BLaER1 treated with 17β-estradiol and CSF1 and Interleukin-3, amounts not matched to agents 10 nM and 100 nM (cell line): ENCODE data around the gene MPV17L2.
A peak's percentile ranks its signal among the peaks of the same experiment; 100 is the strongest.

Experiments
- H3K27ac ChIP-seq, 11 experiments: shearing (Covaris generic); formaldehyde crosslinking; 2 replicates each; pipeline ENCODE4 v1.8.1; 2022
- H3K27me3 ChIP-seq, 11 experiments: shearing (Covaris generic); formaldehyde crosslinking; 2 replicates each; pipeline ENCODE4 v1.8.1; 2022
- H3K36me3 ChIP-seq, 11 experiments: shearing (Covaris generic); formaldehyde crosslinking; 2 replicates each; pipeline ENCODE4 v1.8.1; 2022
- H3K4me1 ChIP-seq, 10 experiments: shearing (Covaris generic); formaldehyde crosslinking; 2 replicates each; pipeline ENCODE4 v1.8.1; 2022
- H3K4me2 ChIP-seq, 11 experiments: shearing (Covaris generic); formaldehyde crosslinking; 2 replicates each; pipeline ENCODE4 v1.8.1; 2022
- H3K4me3 ChIP-seq, 10 experiments: shearing (Covaris generic); formaldehyde crosslinking; 2 replicates each; pipeline ENCODE4 v1.8.1; 2022
- H3K9ac ChIP-seq, 11 experiments: shearing (Covaris generic); formaldehyde crosslinking; 2 replicates each; pipeline ENCODE4 v1.8.1; 2022
- H3K9me3 ChIP-seq, 11 experiments: shearing (Covaris generic); formaldehyde crosslinking; replicated peaks in 1 of 11; 2 replicates each; pipeline ENCODE4 v1.8.1; 2022
- H4K20me1 ChIP-seq, 11 experiments: shearing (Covaris generic); formaldehyde crosslinking; 2 replicates each; pipeline ENCODE4 v1.8.1; 2022
- Cebpa-rat ChIP-seq, 11 experiments: shearing (Covaris generic); IDR thresholded peaks; 2 replicates each; pipeline ENCODE4 v1.8.1; 2022

The MPV17L2 gene

DNA sequence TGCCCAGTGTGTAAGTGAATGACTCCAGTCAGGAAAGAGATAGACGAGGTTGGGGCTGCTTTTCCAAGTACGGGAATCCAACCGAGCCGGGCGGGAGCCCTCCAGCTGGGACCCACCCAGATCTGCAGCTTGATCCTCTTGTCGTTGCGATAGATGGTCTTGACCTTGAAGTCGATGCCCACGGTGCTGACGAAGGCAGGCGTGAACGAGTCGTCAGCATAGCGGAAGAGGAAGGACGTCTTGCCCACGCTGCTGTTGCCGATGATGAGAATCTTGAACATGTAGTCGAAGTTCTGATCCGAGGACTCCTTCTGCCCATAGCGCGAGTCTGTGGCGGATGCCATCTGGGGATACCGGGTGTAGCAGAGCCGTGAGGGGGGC lies 9.4 kb downstream of the MPV17L2 start:
- Histone ChIP-seq H3K27me3 (no peaks in the 10 kb centered on the region), H4K20me1 (peaks cover 0 to 21% (median 8%) of the 10 kb centered on the region in 11 experiments; a peak in 7 of 22 replicates), H3K9me3 (no peaks in the 10 kb centered on the region), H3K4me2 (peak overlapping the region; percentile 91 to 100 (median 99)), H3K27ac (peak overlapping the region in 2 of 11 experiments; percentile 18 to 39; a peak in 2 of 22 replicates), H3K9ac (peak overlapping the region in 8 of 11 experiments; percentile 54 to 74 (median 72); a peak in 13 of 22 replicates), H3K36me3 (peaks cover 25 to 41% (median 33%) of the 10 kb centered on the region in 11 experiments; a peak in 20 of 22 replicates), H3K4me1 (peaks cover 24 to 50% (median 44%) of the 10 kb centered on the region in 10 experiments), H3K4me3 (peak overlapping the region in 9 of 10 experiments; percentile 67 to 83 (median 74); a peak in 13 of 20 replicates)
- TF ChIP-seq Cebpa-rat (IDR thresholded peaks at IDR 0.05) = no peak

DNA sequence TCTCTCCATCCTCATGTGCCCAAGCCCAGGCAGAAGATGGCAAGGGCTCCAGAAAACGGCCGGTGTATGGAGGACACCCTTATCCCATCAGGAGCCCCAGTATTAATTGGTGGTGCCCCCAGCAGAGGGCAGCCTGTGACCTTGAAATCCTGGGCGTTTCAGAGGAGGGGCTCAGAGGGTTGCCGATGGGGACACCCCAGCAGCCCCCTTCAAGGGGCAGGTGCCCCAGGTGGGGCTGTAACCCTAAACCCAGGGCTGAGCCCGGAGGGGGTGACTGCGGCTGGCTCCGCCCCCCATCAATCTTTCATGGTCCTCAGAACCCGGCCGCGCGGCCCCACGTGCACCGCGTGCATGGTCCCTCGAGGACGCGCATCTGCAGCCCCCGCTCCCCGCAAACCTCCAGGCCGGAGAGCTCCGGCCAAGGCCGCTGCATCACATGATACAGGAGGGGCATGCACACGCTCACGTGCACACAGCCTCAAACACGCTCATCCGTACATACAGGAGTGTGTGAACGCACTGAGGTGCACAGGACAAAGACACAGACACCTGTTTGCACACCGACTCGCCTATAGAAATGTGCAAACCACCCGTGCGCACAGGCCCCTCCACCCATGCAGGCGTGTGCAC lies 9.9 kb downstream of the MPV17L2 start:
- peaks cover 24 to 50% (median 44%) of the 10 kb centered on the region in 10 experiments for H3K4me1 ChIP-seq
- TF ChIP-seq Cebpa-rat (IDR thresholded peaks at IDR 0.05) = no peak
- peak overlapping the region in 4 of 11 experiments; percentile 8 to 39 (median 28); a peak in 5 of 22 replicates for H3K27ac ChIP-seq

DNA sequence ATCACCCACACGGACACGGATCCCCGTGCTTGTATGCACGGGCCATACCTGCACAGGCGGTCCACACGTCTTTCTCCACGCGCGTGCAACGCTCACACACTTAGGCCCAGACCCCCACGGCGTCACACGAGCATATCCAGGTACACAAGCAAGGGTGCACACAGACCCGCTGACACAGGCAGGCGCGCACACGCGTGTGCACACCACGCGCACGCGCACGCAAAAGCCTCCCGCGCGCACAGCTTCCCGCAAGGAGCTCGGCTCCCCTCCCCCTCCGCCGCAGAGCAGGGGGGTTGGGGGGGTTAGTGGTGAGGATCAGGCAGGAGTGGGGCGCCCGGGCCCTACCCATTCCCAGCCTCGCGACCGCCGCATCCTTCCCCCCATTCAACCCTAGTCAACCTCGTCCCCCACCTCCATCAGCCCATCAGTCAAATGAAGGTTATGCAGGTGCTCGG lies 10.4 kb downstream of the MPV17L2 start:
- Histone ChIP-seq H3K27ac (peak overlapping the region in 4 of 11 experiments; percentile 18 to 39 (median 38); a peak in 6 of 22 replicates), H3K9ac (peak overlapping the region; percentile 26 to 74 (median 68); a peak in 21 of 22 replicates), H4K20me1 (peaks cover 0 to 21% (median 8%) of the 10 kb centered on the region in 11 experiments; a peak in 7 of 22 replicates), H3K4me1 (peaks cover 24 to 50% (median 44%) of the 10 kb centered on the region in 10 experiments), H3K9me3 (no peaks in the 10 kb centered on the region), H3K4me2 (peak overlapping the region; percentile 91 to 100 (median 99)), H3K36me3 (peaks cover 15 to 31% (median 25%) of the 10 kb centered on the region in 11 experiments; a peak in 20 of 22 replicates), H3K27me3 (no peaks in the 10 kb centered on the region), H3K4me3 (peak overlapping the region; percentile 62 to 83 (median 74))
- TF ChIP-seq Cebpa-rat (IDR thresholded peaks at IDR 0.05) = no peak

More for the DNA sequence above, 9.9 kb downstream of the MPV17L2 start:
- H3K36me3 ChIP-seq = peaks cover 20 to 36% (median 31%) of the 10 kb centered on the region in 11 experiments; a peak in 20 of 22 replicates
- peak overlapping the region; percentile 26 to 74 (median 68); a peak in 20 of 22 replicates for H3K9ac ChIP-seq
- H3K4me2 ChIP-seq = peak overlapping the region; percentile 91 to 100 (median 99)
- peaks cover 0 to 21% (median 8%) of the 10 kb centered on the region in 11 experiments; a peak in 7 of 22 replicates for H4K20me1 ChIP-seq
- no peaks in the 10 kb centered on the region for H3K27me3 ChIP-seq
- no peaks in the 10 kb centered on the region for H3K9me3 ChIP-seq
- peak overlapping the region; percentile 62 to 83 (median 74) for H3K4me3 ChIP-seq

DNA sequence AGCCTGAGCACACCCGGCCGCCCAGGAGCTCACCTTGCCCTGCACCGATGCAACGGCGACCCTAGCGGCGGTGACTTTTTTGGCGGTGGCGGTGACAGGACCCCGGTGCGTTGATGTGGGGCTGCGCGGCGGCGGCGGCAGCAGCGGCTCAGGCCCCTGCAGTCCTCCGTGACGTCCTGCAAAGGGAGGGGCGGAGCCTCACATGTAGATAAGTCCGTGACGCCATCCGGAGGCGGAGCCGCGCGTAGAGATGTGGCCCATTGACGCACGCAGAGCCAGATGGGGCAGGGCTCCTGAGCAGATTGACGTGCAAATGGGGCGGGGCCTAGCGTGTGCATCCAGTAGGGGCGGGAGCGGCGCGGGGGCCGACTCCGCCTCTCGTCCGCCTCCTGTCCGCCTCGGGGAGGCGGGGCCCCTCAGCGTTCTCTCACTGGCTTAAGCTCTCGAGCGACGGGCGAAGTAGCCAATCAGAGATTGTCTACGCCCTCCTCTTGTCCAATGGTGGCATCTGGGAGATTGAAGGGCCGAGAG lies 10.9 kb downstream of the MPV17L2 start, which contains the start of gene RAB3A:
TSS of gene RAB3A (minus strand) at position 180 of the 531 bp plus-strand sequence. CDS start 1,302 bp downstream, outside the sequence.
- H3K4me3 ChIP-seq = peak within 1 kb of the TSS; percentile 74 to 83 (median 77)
- no peaks in the 10 kb centered on the region for H3K9me3 ChIP-seq
- peaks cover 0 to 21% (median 8%) of the 10 kb centered on the region in 11 experiments; a peak in 7 of 22 replicates for H4K20me1 ChIP-seq
- H3K27me3 ChIP-seq = no peaks in the 10 kb centered on the region
- peak within 1 kb of the TSS; percentile 79 to 96 (median 91) for H3K27ac ChIP-seq
- H3K9ac ChIP-seq = peak within 1 kb of the TSS; percentile 84 to 95 (median 88)
- H3K36me3 ChIP-seq = peaks cover 10 to 26% (median 20%) of the 10 kb centered on the region in 11 experiments; a peak in 19 of 22 replicates
- peak within 1 kb of the TSS; percentile 97 to 100 (median 99) for H3K4me2 ChIP-seq
- H3K4me1 ChIP-seq = peaks cover 24 to 53% (median 44%) of the 10 kb centered on the region in 10 experiments
- no peak for TF ChIP-seq Cebpa-rat (IDR thresholded peaks at IDR 0.05)

DNA sequence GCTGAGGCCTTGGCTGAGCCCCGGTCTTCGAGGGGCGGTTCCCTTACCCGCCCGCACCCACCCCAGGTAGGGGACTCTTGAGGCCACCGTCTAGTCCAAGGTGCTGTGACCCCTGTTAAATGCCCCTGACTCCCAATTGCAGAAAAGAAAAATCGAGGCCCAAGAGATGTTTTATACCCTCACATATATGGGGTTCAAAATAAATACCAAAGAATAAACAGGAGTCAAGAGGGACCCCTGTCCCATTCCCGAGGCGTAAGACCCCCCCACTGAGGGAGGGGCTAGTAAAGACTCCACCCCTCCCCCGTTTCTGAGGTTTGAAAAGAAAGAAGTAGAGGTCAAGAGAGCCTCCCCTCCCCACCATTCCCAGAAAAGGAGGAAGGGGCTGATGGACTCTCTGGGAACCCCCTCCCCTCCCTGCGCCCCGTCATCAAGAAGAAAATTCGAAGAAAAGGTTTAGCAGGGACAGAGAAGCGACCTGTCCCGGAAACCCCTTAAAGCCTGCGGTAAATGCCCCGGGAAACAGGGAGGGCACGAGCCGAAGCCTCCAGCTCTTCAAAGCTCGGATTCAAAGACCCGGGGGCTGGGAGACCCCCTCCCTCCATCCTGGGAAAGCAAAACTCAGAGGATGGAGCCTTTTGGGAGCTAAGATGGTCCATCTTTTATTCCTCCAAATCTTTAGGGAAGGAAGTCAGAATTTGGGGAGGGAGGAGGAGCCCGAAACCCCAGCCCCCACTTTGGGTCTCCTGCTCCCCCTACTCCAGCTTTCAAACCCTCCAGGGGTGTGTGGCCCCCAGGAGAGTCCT lies 11.6 kb downstream of the MPV17L2 start:
- Histone ChIP-seq H3K4me3 (peak overlapping the region; percentile 67 to 83 (median 76)), H3K9me3 (no peaks in the 10 kb centered on the region), H3K27me3 (no peaks in the 10 kb centered on the region), H3K4me1 (peaks cover 24 to 53% (median 44%) of the 10 kb centered on the region in 10 experiments), H3K9ac (peak overlapping the region; percentile 84 to 95 (median 88)), H3K36me3 (peaks cover 3 to 19% (median 14%) of the 10 kb centered on the region in 11 experiments; a peak in 19 of 22 replicates), H3K4me2 (peak overlapping the region; percentile 83 to 100 (median 98)), H4K20me1 (peaks cover 0 to 21% (median 8%) of the 10 kb centered on the region in 11 experiments; a peak in 7 of 22 replicates), H3K27ac (peak overlapping the region; percentile 79 to 96 (median 91))
- no peak for TF ChIP-seq Cebpa-rat (IDR thresholded peaks at IDR 0.05)

DNA sequence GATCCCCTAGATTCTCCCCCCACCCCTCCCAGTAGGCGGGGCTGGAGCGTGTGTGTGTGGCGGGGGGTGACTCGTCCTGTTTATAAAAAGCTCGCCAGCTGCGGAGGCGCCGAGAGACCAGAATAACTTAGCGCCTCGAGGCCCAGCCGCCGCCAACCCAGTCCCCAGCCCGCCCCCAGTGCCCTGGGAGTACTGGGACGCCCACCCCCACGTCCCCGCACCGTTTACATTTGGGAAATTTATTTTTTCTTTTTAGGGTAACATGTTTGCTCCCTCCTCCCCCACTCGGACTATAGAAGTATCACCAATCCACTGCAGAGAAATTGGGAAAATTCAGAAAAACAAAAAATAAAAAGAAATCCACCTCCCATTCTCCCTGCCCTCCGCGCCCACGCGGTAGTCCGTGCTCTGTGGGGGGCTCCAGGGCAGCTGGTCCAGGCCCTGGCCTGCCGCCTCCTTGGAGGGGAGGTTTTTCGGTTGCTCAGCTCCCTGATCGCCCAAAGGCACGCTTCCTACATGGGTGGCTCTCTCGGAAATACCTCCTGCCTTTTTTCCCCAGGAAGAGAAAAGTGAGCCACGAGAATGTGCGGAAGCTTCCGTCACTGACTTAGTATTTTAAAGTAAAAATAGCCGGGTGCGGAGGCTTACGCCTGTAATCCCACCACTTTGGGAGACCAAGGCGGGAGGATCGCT lies 12.3 kb downstream of the MPV17L2 start:
- no peaks in the 10 kb centered on the region for H3K27me3 ChIP-seq
- peak overlapping the region; percentile 67 to 83 (median 76) for H3K4me3 ChIP-seq
- H3K9ac ChIP-seq = peak overlapping the region; percentile 84 to 95 (median 88)
- no peak for TF ChIP-seq Cebpa-rat (IDR thresholded peaks at IDR 0.05)
- peaks cover 0 to 21% (median 8%) of the 10 kb centered on the region in 11 experiments; a peak in 7 of 22 replicates for H4K20me1 ChIP-seq
- H3K36me3 ChIP-seq = peaks cover 0 to 11% (median 6%) of the 10 kb centered on the region in 11 experiments; a peak in 13 of 22 replicates
- H3K27ac ChIP-seq = peak overlapping the region; percentile 79 to 96 (median 91)
- peak overlapping the region; percentile 83 to 100 (median 98) for H3K4me2 ChIP-seq
- H3K9me3 ChIP-seq = no peaks in the 10 kb centered on the region
- peaks cover 24 to 51% (median 41%) of the 10 kb centered on the region in 10 experiments for H3K4me1 ChIP-seq

DNA sequence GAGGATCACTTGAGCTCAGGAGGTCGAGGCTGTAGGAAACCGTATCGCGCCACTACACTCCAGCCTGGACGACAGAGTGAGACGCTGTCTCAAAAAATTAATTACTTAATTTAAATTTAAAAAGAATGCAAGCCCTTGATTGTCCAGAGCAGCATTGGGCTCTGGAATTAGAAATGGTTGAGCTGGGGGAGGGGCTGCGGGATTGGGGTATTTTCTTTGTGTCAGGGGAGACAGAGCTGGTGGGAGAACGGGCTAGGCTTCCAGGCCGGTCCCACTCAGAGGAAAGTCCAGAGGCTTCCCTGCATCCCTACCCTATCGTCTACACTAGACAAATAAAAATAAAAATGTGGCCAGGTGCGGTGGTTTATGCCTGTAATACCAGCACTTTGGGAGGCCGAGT lies 13.0 kb downstream of the MPV17L2 start:
- H3K9me3 ChIP-seq = no peaks in the 10 kb centered on the region
- no peak for TF ChIP-seq Cebpa-rat (IDR thresholded peaks at IDR 0.05)
- H3K9ac ChIP-seq = peak overlapping the region; percentile 84 to 95 (median 88); a peak in 21 of 22 replicates
- H3K4me1 ChIP-seq = peaks cover 24 to 47% (median 36%) of the 10 kb centered on the region in 10 experiments
- H3K27me3 ChIP-seq = no peaks in the 10 kb centered on the region
- H4K20me1 ChIP-seq = peaks cover 0 to 21% (median 8%) of the 10 kb centered on the region in 11 experiments; a peak in 7 of 22 replicates
- H3K27ac ChIP-seq = peak overlapping the region in 10 of 11 experiments; percentile 79 to 96 (median 91); a peak in 20 of 22 replicates
- peak overlapping the region; percentile 83 to 100 (median 98) for H3K4me2 ChIP-seq
- H3K36me3 ChIP-seq = peaks cover 0 to 9% (median 5%) of the 10 kb centered on the region in 11 experiments; a peak in 5 of 22 replicates
- peak overlapping the region; percentile 67 to 83 (median 76); a peak in 19 of 20 replicates for H3K4me3 ChIP-seq
